GM18499 (cell line): Measurements from ENCODE around the gene FKBP7.
"Not testable (repeated sequence)": the region's sequence is repeated elsewhere in the genome, so short reads cannot be mapped to it uniquely, and the experiment has no call there.

ENCODE experiments used
- ATAC-seq: cut with Tn5 transposase; IDR thresholded peaks from one replicate; pipeline ENCODE4 v1.9.1; 2021; ENCODE audit warnings: moderate number of reproducible peaks; ENCODE audit not compliant: insufficient read depth, unreplicated experiment

FKBP7 gene

GRCh38 chr2:178450774-178451525 lies 27.4 kb downstream of the FKBP7 start, which contains the start of the genes PJVK and PRKRA:
Gene PJVK, plus strand, starts transcription at chr2:178451378. Its CDS starts 2,032 bp downstream, at chr2:178453410.
Gene PRKRA, minus strand, starts transcription at chr2:178451175. Its CDS starts 145 bp downstream, at chr2:178451030.
- ATAC-seq: peak; percentile 53

GRCh38 chr2:178450524-178450773 lies 28.0 kb downstream of the FKBP7 start:
- ATAC-seq: peak; percentile 28

GRCh38 chr2:178449700-178450523 lies 28.5 kb downstream of the FKBP7 start:
- no peak for ATAC-seq

- ATAC-seq: no peak
Measured at GRCh38 chr2:178448968-178449661, 29.3 kb downstream of the FKBP7 start.

- no peak for ATAC-seq
Measured at GRCh38 chr2:178441426-178441825, 37.0 kb downstream of the FKBP7 start.

GRCh38 chr2:178436662-178437061 lies 41.7 kb downstream of the FKBP7 start:
- no peak for ATAC-seq

- no peak for ATAC-seq
Measured at GRCh38 chr2:178429336-178429735, 49.1 kb downstream of the FKBP7 start.

- ATAC-seq: no peak
Measured at GRCh38 chr2:178428396-178428806, 50.0 kb downstream of the FKBP7 start.

GRCh38 chr2:178427458-178427857 lies 50.9 kb downstream of the FKBP7 start:
- no peak for ATAC-seq

- no peak for ATAC-seq
Measured at GRCh38 chr2:178426388-178426787, 52.0 kb downstream of the FKBP7 start.

- ATAC-seq: no peak
Measured at GRCh38 chr2:178425255-178425827, 53.1 kb downstream of the FKBP7 start.

GRCh38 chr2:178423746-178424145 lies 54.7 kb downstream of the FKBP7 start:
- ATAC-seq: not testable (repeated sequence)

- no peak for ATAC-seq
Measured at GRCh38 chr2:178422097-178422496, 56.3 kb downstream of the FKBP7 start.

- ATAC-seq: no peak
Measured at GRCh38 chr2:178420463-178420999, 57.9 kb downstream of the FKBP7 start.

GRCh38 chr2:178419123-178419522 lies 59.3 kb downstream of the FKBP7 start:
- no peak for ATAC-seq

- ATAC-seq: no peak
Measured at GRCh38 chr2:178418426-178418825, 60.0 kb downstream of the FKBP7 start.

GRCh38 chr2:178417916-178418315 lies 60.5 kb downstream of the FKBP7 start:
- ATAC-seq: no peak

GRCh38 chr2:178415979-178416378 lies 62.4 kb downstream of the FKBP7 start:
- no peak for ATAC-seq

- ATAC-seq: peak; percentile 68
Measured at GRCh38 chr2:178414266-178415247, 63.8 kb downstream of the FKBP7 start.
